Stimulated activated CD8-positive, alpha-beta memory T cell treated with anti-CD3 and anti-CD28 coated beads, Interleukin-15, amount 100 ng/mL, for 4 hours (primary cell): Measurements from ENCODE around the gene OR13H1.
"Not testable (repeated sequence)": the region's sequence is repeated elsewhere in the genome, so short reads cannot be mapped to it uniquely, and the experiment has no call there.

Experiments
- DNase-seq, 2 donors: peaks; one replicate each; pipeline ENCODE4 v3.0.0-alpha.2; 2020; ENCODE audit warnings: low read depth in 2 of 2

The OR13H1 gene

GRCh38 chrX:131543774-131544173 lies at the start of gene OR13H1:
Gene OR13H1 (plus strand): TSS chrX:131544074. CDS start chrX:131544074, 0 bp downstream.
- no peak for DNase-seq

- DNase-seq: not testable (repeated sequence)
Measured at GRCh38 chrX:131501556-131501955, 42.3 kb upstream of the OR13H1 start.

- DNase-seq: no peak
Measured at GRCh38 chrX:131513159-131513914, 30.5 kb upstream of the OR13H1 start.

- DNase-seq: no peak
Measured at GRCh38 chrX:131521824-131522223, 22.1 kb upstream of the OR13H1 start.

GRCh38 chrX:131544218-131544617 lies 344 bp downstream of the OR13H1 start:
- no peak for DNase-seq

- no peak for DNase-seq
Measured at GRCh38 chrX:131549011-131549410, 5.1 kb downstream of the OR13H1 start.

GRCh38 chrX:131552453-131552852 lies 8.6 kb downstream of the OR13H1 start:
- not testable (repeated sequence) for DNase-seq

GRCh38 chrX:131558562-131558961 lies 14.7 kb downstream of the OR13H1 start:
- no peak for DNase-seq

- DNase-seq: no peak
Measured at GRCh38 chrX:131564553-131565229, 20.8 kb downstream of the OR13H1 start.

GRCh38 chrX:131565909-131566308 lies 22.0 kb downstream of the OR13H1 start:
- DNase-seq: no peak

GRCh38 chrX:131571348-131571747 lies 27.5 kb downstream of the OR13H1 start:
- DNase-seq: no peak

- DNase-seq: no peak
Measured at GRCh38 chrX:131572372-131573014, 28.6 kb downstream of the OR13H1 start.

- DNase-seq: no peak
Measured at GRCh38 chrX:131577413-131577812, 33.5 kb downstream of the OR13H1 start.

GRCh38 chrX:131577999-131578734 lies 34.3 kb downstream of the OR13H1 start:
- no peak for DNase-seq

- not testable (repeated sequence) for DNase-seq
Measured at GRCh38 chrX:131578735-131579367, 35.0 kb downstream of the OR13H1 start.

- no peak for DNase-seq
Measured at GRCh38 chrX:131588995-131589394, 45.1 kb downstream of the OR13H1 start.
